GM20000 (cell line): Measurements from ENCODE around the gene KRTAP12-3.

ENCODE experiments used
- DNase-seq: peaks from one replicate; pipeline ENCODE4 v3.0.0; 2012; ENCODE audit warnings: low spot score
- CTCF ChIP-seq: IDR thresholded peaks from 2 replicates; pipeline ENCODE4 v1.5.1; 2012; ENCODE audit warnings: mild to moderate bottlenecking, control low read depth; ENCODE audit errors: extremely low read depth, missing control alignments

The KRTAP12-3 gene

GRCh38 chr21:44670642-44671432, 13.1 kb downstream of the KRTAP12-3 start:
- no peak for DNase-seq
- TF ChIP-seq CTCF: no peak

GRCh38 chr21:44671911-44672310, 14.2 kb downstream of the KRTAP12-3 start:
- DNase-seq: no peak
- no peak for TF ChIP-seq CTCF

- DNase-seq: no peak
- TF ChIP-seq CTCF: no peak
Measured at GRCh38 chr21:44677881-44678280, 20.1 kb downstream of the KRTAP12-3 start.

GRCh38 chr21:44681152-44681551, 23.4 kb downstream of the KRTAP12-3 start:
- no peak for TF ChIP-seq CTCF
- DNase-seq: no peak

GRCh38 chr21:44681861-44682579, 24.3 kb downstream of the KRTAP12-3 start, which contains the start of gene KRTAP12-1:
KRTAP12-1 (minus strand) TSS chr21:44682163; CDS start chr21:44682123, 40 bp downstream.
- no peak for DNase-seq
- no peak for TF ChIP-seq CTCF

- TF ChIP-seq CTCF: no peak
- DNase-seq: no peak
Measured at GRCh38 chr21:44682580-44683151, 24.9 kb downstream of the KRTAP12-3 start.

GRCh38 chr21:44684077-44684476, 26.3 kb downstream of the KRTAP12-3 start:
- DNase-seq: no peak
- TF ChIP-seq CTCF: no peak
